Gastroesophageal sphincter (tissue), 4 donors: ENCODE measurements around the gene TRIM4. TPM values are rescaled to one million over a fixed set of nuclear protein-coding genes. Genes with fewer than 3 reads are reported as not detected.

Experiments used
- ATAC-seq: fragments of 150-250 bp; one replicate; pipeline ENCODE4 v1.9.1; 2016; ENCODE audit warnings: mild to moderate bottlenecking, moderate library complexity
- H3K27ac ChIP-seq, 4 donors: fragments of 200-600 bp; sonication (generic) in 3 of 4; 1 replicate in 3 of 4; 2 replicates in 1 of 4; pipeline ENCODE4 v1.5.1; 2016 to 2019
- H3K27me3 ChIP-seq: fragments of 200-600 bp; sonication (generic); one replicate; pipeline ENCODE4 v1.5.1; 2019
- H3K36me3 ChIP-seq, 2 donors: fragments of 200-600 bp; sonication (generic); one replicate each; pipeline ENCODE4 v1.5.1; 2019; ENCODE audit warnings: control low read depth in 1 of 2
- H3K4me1 ChIP-seq, 3 donors: fragments of 200-600 bp; sonication (generic); 1 replicate in 2 of 3; 2 replicates in 1 of 3; pipeline ENCODE4 v1.5.1; 2016 to 2019; ENCODE audit warnings: control low read depth in 2 of 3
- H3K4me3 ChIP-seq, 2 donors: fragments of 200-600 bp; sonication (generic); one replicate each; pipeline ENCODE4 v1.5.1; 2019; ENCODE audit warnings: mild to moderate bottlenecking in 1 of 2, moderate library complexity in 1 of 2
- H3K9me3 ChIP-seq, 3 donors: fragments of 200-600 bp; sonication (generic); one replicate each; pipeline ENCODE4 v1.5.1; 2017 to 2019; ENCODE audit warnings: control low read depth in 2 of 3
- CTCF ChIP-seq, 4 experiments: fragments of 200-600 bp in 2 of 4; fragments of 450-650 bp in 2 of 4; sonication (generic) in 1 of 4; IDR thresholded peaks; one replicate each; pipeline ENCODE4 v1.5.1; 2017 to 2019; ENCODE audit warnings: antibody characterized with exemption in 4 of 4, mild to moderate bottlenecking in 2 of 4, moderate library complexity in 2 of 4
- EP300 ChIP-seq: sonication (generic); formaldehyde crosslinking; IDR thresholded peaks from one replicate; pipeline ENCODE4 v1.6.1; 2017; ENCODE audit warnings: antibody characterized with exemption, mild to moderate bottlenecking
- POLR2A ChIP-seq, 2 donors: fragments of 450-650 bp; IDR thresholded peaks; one replicate each; pipeline ENCODE4 v1.6.1; 2017; ENCODE audit warnings: antibody characterized with exemption in 2 of 2, mild to moderate bottlenecking in 2 of 2, moderate library complexity in 1 of 2
- POLR2AphosphoS5 ChIP-seq: sonication (generic); formaldehyde crosslinking; IDR thresholded peaks from one replicate; pipeline ENCODE4 v1.6.1; 2017; ENCODE audit warnings: antibody characterized with exemption
- WGBS, 2 donors: methylation state at CpG; one replicate each; pipeline ENCODE4 v1.1.5; 2018; ENCODE audit warnings: low coverage in 1 of 2; 5-methylcytosine and 5-hydroxymethylcytosine counted together
- total RNA-seq, 4 donors: library from RNA; depleted of rRNA; stranded (reverse); fragments of >200 nt; gene quantifications; one replicate each; pipeline ENCODE4 v1.1.0, GENCODE V29; 2016

The TRIM4 gene
- total RNA-seq, 4 donors from 2014 or later = 25.3 to 32.2 (median 29.5) TPM

GRCh38 chr7:99930376-99930775, 11.0 kb upstream of the TRIM4 start:
- Histone ChIP-seq H3K4me1 (peaks cover 0 to 15% (median 0%) of the 10 kb centered on the region in 3 donors), H3K4me3 (no peak overlapping the region), H3K9me3 (no peaks in the 10 kb centered on the region), H3K36me3 (no peaks in the 10 kb centered on the region), H3K27me3 (peaks cover 31% of the 10 kb centered on the region), H3K27ac (no peak overlapping the region)
- TF ChIP-seq POLR2AphosphoS5 (no peak), POLR2A (IDR thresholded peaks at IDR 0.05) (no peak), CTCF (IDR thresholded peaks at IDR 0.05) (no peak)
- WGBS, 2 donors = 79 to 92% methylated on average over 3 of the region's 3 CpGs
- no peak for ATAC-seq

GRCh38 chr7:99929730-99930053, 10.4 kb upstream of the TRIM4 start:
- H3K27ac ChIP-seq = peak overlapping the region in 1 of 4 donors; percentile 57
- TF ChIP-seq POLR2A (IDR thresholded peaks at IDR 0.05) (no peak), CTCF (IDR thresholded peaks at IDR 0.05) (no peak), POLR2AphosphoS5 (no peak), EP300 (no peak)
- H3K27me3 ChIP-seq = peaks cover 24% of the 10 kb centered on the region
- WGBS, 2 donors = 13 to 16% methylated on average over 2 of the region's 2 CpGs
- peaks cover 0 to 15% (median 0%) of the 10 kb centered on the region in 3 donors for H3K4me1 ChIP-seq
- H3K9me3 ChIP-seq = no peaks in the 10 kb centered on the region
- no peak for ATAC-seq
- peak overlapping the region in 1 of 2 donors; percentile 32 for H3K4me3 ChIP-seq
- no peaks in the 10 kb centered on the region for H3K36me3 ChIP-seq

DNA sequence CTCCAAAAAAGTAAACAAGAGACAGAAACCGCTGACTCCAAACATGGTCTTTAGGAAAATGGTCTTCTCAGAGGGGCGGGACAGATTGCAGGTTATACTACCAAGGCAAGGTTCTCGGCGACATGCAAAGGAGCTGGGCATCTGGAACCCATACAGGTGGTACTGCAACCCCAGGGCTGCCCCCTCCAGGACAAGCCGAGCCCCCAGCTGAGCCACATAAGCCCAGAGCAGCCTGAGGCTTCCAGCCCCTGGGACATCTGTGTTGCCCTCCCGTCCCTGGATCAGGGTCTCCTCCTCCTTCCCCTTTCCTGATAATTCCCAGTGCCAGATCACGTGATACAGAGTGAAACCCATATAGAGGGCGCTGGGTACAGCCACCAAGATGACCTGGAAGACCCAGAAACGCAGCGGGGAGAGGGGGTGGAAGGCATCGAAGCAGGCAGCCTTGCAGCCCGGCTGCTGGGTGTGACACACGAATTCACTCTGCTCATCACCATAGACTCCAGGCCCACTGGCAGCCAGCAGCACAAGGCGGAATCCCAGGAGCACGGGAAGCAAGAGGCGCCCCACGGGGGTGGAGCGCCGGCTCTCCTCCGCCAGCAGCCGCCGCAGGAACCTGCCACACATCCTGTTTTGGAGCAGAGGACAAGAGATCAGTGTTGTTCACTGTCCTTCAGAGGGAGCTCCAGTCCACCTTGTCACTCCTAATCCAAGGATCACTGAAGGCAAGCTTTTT, 9.8 kb upstream of the TRIM4 start, which contains the start of gene GJC3:
Gene GJC3 (minus strand): TSS at position 627 of the 736 bp plus-strand sequence. CDS start 0 bp downstream, at position 627.
- H3K36me3 ChIP-seq = no peaks in the 10 kb centered on the region
- no peaks in the 10 kb centered on the region for H3K9me3 ChIP-seq
- TF ChIP-seq CTCF (IDR thresholded peaks at IDR 0.05) (peak in 2 of 4 experiments; percentile 30 to 41), POLR2A (IDR thresholded peaks at IDR 0.05) (no peak), EP300 (no peak)
- peak within 1 kb of the TSS in 2 of 4 donors; percentile 18 to 57 for H3K27ac ChIP-seq
- peak within 1 kb of the TSS in 1 of 2 donors; percentile 32 for H3K4me3 ChIP-seq
- peak; percentile 86 for ATAC-seq
- H3K4me1 ChIP-seq = peaks cover 0 to 15% (median 0%) of the 10 kb centered on the region in 3 donors
- H3K27me3 ChIP-seq = peaks cover 20% of the 10 kb centered on the region
- 59% methylated on average over 6 of the region's 22 CpGs; no CpG with 5 or more reads in 1 of the 2 donors for WGBS, 2 donors

- Histone ChIP-seq H3K9me3 (no peaks in the 10 kb centered on the region), H3K4me1 (peaks cover 0 to 15% (median 0%) of the 10 kb centered on the region in 3 donors), H3K4me3 (no peak overlapping the region), H3K36me3 (no peaks in the 10 kb centered on the region), H3K27me3 (peaks cover 11% of the 10 kb centered on the region), H3K27ac (no peak overlapping the region)
- 75 to 79% methylated on average over 1 to 2 of the region's 2 CpGs for WGBS, 2 donors
- no peak for TF ChIP-seq POLR2AphosphoS5
- TF ChIP-seq EP300 = no peak
- no peak for TF ChIP-seq POLR2A (IDR thresholded peaks at IDR 0.05)
- TF ChIP-seq CTCF (IDR thresholded peaks at IDR 0.05) = no peak
- ATAC-seq = no peak
Measured at GRCh38 chr7:99928188-99928587, 8.9 kb upstream of the TRIM4 start.

DNA sequence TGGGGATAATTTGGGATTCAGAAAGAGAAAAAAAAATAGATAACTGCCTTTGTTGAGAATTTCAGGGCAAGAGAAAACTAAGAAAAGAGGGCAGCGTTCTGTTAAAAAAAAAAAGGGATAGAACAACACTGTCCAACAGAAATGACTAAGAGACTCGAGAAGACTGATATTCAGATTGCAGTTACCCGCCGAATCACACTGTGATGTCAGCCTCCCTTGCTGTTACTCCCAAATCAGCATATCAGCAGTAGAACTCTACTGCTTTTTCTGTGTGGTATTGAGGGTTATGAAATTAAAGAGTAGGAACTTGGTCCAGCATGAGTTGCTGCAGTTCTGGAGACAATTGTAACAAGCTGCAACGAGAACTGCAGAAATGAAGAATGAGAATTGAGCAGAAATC, 8.2 kb upstream of the TRIM4 start:
- Histone ChIP-seq H3K4me3 (no peak overlapping the region), H3K27ac (no peak overlapping the region), H3K27me3 (peaks cover 6% of the 10 kb centered on the region), H3K9me3 (no peaks in the 10 kb centered on the region), H3K36me3 (no peaks in the 10 kb centered on the region), H3K4me1 (peaks cover 0 to 15% (median 0%) of the 10 kb centered on the region in 3 donors)
- ATAC-seq = no peak
- TF ChIP-seq EP300 = no peak
- TF ChIP-seq CTCF (IDR thresholded peaks at IDR 0.05) = no peak
- no peak for TF ChIP-seq POLR2AphosphoS5
- no peak for TF ChIP-seq POLR2A (IDR thresholded peaks at IDR 0.05)
- WGBS, 2 donors = 78 to 83% methylated on average over 1 to 5 of the region's 5 CpGs
